GM19467 (cell line): ENCODE results near the gene RMND5A.
A peak's percentile ranks its signal among the peaks of the same experiment; 100 is the strongest.

Experiments
- ATAC-seq: cut with Tn5 transposase; IDR thresholded peaks from one replicate; pipeline ENCODE4 v1.9.1; 2021; ENCODE audit warnings: mild to moderate bottlenecking, moderate library complexity; ENCODE audit not compliant: unreplicated experiment

RMND5A gene

GRCh38 chr2:86790676-86791572 lies 70.8 kb downstream of the RMND5A start, which contains the start of gene CD8A:
CD8A (minus strand) TSS chr2:86790913; CDS start chr2:86790825, 88 bp downstream.
- ATAC-seq, result no peak

GRCh38 chr2:86791573-86791972 lies 71.5 kb downstream of the RMND5A start:
- no peak for ATAC-seq

DNA sequence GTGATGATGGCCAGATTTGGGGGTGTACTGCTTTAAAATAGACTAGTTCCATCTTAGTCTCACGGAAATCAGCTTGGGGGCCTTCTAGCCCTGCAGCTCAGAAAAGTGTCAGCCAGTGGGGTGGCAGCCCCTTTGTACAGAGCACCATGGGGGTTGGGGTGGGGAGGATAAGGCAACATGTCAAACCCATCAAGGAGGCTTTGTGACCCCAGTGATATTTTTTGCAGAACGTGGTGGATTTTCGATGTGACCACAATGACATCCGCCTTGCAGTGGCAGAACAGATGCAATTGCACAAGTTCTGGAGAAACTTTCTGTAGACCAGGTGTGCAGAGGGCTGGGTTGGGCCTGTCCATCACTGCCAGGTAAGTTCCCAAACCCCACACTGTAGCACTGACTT lies 73.7 kb downstream of the RMND5A start:
- ATAC-seq, result no peak

DNA sequence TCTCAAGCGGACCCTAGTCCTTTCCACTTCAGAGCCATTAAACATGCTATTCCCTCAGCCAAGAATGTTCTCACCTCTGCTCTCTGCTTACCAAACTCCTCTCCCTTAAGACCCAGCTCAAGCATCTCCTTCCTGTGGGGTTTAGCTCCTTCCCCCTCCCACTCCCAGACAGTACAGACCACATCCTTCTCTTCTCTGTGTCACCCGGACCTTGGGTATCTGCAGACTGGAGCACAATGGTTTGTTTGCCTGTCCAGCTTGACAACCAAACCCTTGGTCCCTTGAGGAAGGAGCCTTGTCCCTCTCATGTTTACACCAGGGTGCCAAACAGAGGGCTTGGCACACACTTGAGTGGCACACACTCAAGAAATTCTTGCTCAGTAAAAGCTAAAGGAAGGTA lies 74.8 kb downstream of the RMND5A start:
- ATAC-seq, result no peak

- ATAC-seq, result no peak
Measured at GRCh38 chr2:86800856-86801567, 80.9 kb downstream of the RMND5A start.

DNA sequence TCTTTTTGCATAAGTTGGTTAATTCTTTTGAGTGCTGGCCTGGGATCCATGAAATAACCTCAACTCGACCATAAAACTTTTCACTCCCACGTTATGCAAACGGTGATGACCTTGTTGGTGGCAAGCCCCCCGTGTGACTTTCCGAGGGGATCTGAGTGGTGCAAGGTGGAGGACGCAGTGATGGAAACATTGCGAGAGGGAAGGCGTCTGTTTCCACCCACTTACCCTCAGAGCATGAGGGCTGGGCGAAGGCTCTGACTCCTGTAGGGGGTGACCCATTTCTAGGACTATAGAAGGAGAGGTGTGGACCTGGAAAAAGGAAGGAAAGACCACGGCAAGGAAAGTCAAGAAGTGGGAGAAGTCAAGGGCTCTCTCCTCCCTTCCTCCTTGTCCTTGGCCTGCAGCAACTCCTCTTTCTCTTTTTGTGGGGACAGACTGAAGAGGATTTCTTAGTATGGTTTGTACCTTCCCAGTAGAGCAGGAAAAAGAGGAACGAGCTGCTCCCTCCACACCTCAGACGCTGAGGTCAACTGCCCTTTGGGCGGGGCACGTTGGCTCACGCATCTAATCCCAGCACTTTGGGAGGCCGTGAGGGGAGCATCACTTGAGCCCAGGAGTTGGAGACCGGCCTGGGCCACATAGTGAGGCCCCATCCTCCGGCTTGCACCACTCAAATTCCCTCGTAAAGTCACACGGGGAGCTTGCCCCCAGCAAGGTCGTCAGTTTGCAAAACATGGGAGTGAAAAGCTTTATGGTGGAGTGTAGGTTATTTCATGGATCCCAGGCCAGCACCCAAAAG lies 86.2 kb downstream of the RMND5A start:
- no peak for ATAC-seq

DNA sequence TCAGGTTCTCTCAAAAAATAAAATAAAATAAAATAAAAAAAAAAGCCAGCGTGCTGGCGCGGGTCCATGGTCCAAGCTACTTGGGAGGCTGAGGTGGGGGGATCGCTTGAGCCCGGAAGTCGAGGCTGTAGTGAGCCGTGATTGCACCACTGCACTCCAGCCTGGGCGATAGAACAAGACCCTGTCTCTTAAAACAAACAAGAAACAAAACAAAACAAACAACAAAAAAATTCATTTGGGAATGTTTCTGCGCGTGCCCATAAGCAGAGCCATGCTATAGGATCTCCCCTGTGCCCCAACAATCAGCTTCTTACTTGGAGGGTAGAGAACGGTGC lies 87.0 kb downstream of the RMND5A start:
- ATAC-seq, result no peak

DNA sequence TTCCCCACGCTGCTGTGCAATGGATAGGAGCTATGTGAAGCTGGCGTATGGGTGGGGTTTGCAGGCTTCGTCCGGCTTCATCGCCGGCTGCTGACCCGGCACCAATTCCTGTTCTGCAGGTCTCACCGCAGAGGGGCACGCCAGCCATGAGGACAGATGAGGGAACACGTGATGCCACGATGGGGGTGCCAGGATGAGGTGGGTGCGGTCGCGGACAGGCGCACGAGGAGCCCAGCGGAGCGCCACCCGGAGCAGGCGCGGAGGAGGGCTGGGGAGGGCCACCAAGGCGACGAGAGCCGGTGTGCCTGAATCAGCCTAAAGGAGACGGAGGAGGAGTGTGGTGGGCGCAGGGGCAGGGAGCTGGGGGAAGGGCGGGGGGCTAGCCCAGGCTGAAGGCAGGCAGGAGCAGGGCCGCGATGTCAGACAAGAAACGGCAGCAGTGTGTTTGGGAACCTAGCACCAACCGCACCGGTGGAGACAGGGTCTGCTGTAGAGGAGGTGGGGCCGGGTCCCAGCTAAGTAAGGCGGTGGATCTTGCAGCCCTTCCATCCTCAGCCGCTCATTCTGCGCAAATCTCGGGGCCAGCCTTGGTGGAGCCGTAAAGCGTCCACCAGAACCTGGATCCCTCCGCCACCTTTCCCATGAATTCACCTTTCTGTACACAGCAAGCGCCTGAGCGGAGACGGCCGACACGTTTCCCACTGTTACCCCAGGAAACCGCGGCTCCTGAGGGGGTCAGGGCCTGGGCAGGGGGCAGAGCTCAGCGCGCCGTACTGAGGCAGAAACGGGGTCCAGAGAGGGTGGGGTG lies 87.6 kb downstream of the RMND5A start:
- no peak for ATAC-seq

DNA sequence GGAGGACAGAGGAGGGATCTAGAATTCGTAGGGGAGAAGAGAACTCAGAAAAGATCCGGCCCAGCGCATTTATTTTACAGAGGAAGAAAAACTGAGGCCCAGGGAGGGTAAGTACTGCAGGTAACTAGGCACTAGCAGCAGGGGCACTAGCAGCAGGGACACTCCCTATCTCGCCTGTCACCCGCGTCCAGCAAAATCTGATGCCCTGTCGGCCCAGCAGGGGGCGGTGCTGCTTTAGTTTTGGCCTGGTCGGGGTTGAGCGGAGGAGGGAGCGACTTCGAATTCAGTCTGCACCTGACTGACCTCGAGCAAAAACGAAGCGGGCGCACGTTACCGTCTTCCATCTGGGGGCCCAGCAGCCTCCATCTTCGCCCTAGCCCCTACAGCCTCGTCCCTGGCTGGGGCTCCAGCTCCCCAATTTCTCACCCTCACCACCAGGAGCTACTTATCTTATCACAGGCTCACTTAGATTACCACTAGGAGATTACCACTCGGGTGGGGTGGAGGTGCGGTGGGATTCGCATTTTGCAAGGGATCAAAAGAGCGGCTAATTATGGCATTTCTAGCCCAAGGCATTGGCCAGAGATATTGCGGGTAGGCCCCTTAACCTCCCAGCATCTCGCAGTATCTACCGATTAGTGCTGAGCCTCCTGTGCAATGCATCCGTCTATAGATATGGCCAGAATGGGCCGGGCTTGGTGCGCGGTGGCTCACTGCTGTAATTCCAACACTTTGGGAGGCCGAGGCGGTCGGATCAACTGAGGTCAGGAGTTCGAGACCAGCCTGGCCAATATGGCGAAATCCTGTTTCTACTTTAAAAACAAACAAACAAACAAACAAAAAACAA lies 88.4 kb downstream of the RMND5A start:
- peak; percentile 93 for ATAC-seq

- ATAC-seq, result no peak
Measured at GRCh38 chr2:86809481-86810121, 89.5 kb downstream of the RMND5A start.

- no peak for ATAC-seq
Measured at GRCh38 chr2:86815611-86816010, 95.5 kb downstream of the RMND5A start.

- no peak for ATAC-seq
Measured at GRCh38 chr2:86818114-86818801, 98.2 kb downstream of the RMND5A start.

DNA sequence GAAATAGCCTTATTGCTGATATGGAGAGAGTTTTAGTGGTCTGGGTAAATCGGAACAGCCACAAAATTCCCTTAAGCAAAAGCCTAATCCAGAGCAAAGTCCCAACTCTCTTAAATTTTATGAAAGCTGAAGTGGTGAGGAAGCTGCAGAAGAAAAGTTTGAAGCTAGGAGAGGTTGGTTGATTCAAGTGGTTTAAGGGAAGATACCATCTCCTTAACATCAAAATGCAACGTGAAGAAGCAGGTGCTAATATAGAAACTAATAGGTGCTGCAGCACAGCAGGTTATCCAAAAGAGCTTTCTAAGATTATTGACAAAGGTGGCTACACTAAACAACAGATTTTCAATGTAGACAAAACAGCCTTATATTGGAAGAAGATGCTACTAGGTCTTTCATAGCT lies 98.9 kb downstream of the RMND5A start:
- no peak for ATAC-seq

GRCh38 chr2:86821306-86821705 lies 101.2 kb downstream of the RMND5A start:
- no peak for ATAC-seq

GRCh38 chr2:86821842-86822241 lies 101.8 kb downstream of the RMND5A start:
- no peak for ATAC-seq

GRCh38 chr2:86822668-86823345 lies 102.7 kb downstream of the RMND5A start:
- ATAC-seq, result no peak

DNA sequence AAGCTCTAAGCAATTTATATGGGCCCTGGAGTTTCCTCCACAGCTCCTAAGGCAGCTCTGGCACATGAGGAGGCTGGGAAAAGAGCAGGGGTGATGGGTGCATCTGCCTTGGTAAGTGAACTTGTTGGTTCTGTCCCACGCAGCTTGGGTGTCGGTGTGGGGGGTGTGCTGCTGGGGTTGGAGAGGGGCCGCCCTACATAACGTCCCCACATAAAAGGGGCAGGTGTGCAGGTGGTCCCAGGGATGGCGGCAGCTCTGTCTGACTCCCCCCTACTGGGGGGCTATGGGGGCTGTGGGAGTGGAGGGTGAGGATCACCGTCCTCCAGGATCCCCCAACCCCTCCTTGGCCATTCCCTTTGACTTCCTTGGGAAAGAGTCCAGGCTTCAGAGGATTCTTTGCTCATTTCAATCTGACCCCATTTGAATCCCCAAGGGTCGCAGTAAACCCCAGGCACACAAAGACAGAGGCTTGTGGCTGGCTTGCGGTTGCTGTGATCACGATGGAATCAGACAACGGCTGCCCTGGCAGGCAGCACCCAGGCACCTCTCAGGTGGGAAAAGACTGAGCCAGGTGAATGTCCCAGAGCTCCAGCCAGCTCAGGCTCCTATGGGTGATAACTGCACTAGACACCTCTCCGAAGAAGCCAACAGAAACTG lies 105.1 kb downstream of the RMND5A start:
- no peak for ATAC-seq
